Epithelial cell of proximal tubule (primary cell): Measurements from ENCODE around the gene ATP13A3. TPM values are rescaled to one million over a fixed set of nuclear protein-coding genes. Genes with fewer than 3 reads are reported as not detected.
"Not testable (repeated sequence)": the region's sequence is repeated elsewhere in the genome, so short reads cannot be mapped to it uniquely, and the experiment has no call there.

Source experiments
- DNase-seq: peaks from one replicate; pipeline ENCODE4 v3.0.0-alpha.2; 2011; ENCODE audit warnings: low read depth
- H3K4me3 ChIP-seq: 2 replicates; pipeline ENCODE4 v1.5.1; 2011; ENCODE audit warnings: low read depth, mild to moderate bottlenecking, low read length
- CTCF ChIP-seq: conservative IDR thresholded peaks from 2 replicates; pipeline ENCODE4 v1.5.1; 2012; ENCODE audit warnings: low read depth, mild to moderate bottlenecking, low read length
- total RNA-seq: library from RNA; depleted of rRNA; stranded (reverse); fragments of >200 nt; gene quantifications from 2 replicates; pipeline ENCODE4 v1.2.3, GENCODE V29; 2015

The ATP13A3 gene
- total RNA-seq, 1 donor from 2014 or later, result 88.1 TPM

- TF ChIP-seq CTCF, result no peak
- no peak overlapping the region for H3K4me3 ChIP-seq
- no peak for DNase-seq
Observed at GRCh38 chr3:194483850-194484249, 3.0 kb downstream of the ATP13A3 start.

GRCh38 chr3:194482830-194483229 is 4.0 kb downstream of the ATP13A3 start:
- not testable (repeated sequence) for H3K4me3 ChIP-seq, DNase-seq

GRCh38 chr3:194482196-194482593 is 4.6 kb downstream of the ATP13A3 start:
- DNase-seq, result no peak
- TF ChIP-seq CTCF, result no peak
- H3K4me3 ChIP-seq, result no peak overlapping the region

GRCh38 chr3:194481525-194482195 is 5.1 kb downstream of the ATP13A3 start:
- H3K4me3 ChIP-seq, result no peak overlapping the region
- DNase-seq, result no peak
- TF ChIP-seq CTCF, result no peak

- H3K4me3 ChIP-seq, result no peak overlapping the region
- DNase-seq, result no peak
- TF ChIP-seq CTCF, result no peak
Observed at GRCh38 chr3:194481103-194481502, 5.7 kb downstream of the ATP13A3 start.

- no peak for DNase-seq
- H3K4me3 ChIP-seq, result no peak overlapping the region
- no peak for TF ChIP-seq CTCF
Observed at GRCh38 chr3:194476784-194477183, 10.0 kb downstream of the ATP13A3 start.

GRCh38 chr3:194475978-194476377 is 10.8 kb downstream of the ATP13A3 start:
- no peak overlapping the region for H3K4me3 ChIP-seq
- DNase-seq, result no peak
- TF ChIP-seq CTCF, result no peak
